Muscle layer of colon (tissue), 2 donors: ENCODE data around the gene SLAMF6.

ENCODE experiments used
- H3K27ac ChIP-seq: one replicate; pipeline ENCODE4 v1.7.0; 2013; ENCODE audit warnings: low read depth, mild to moderate bottlenecking, low read length, moderate library complexity
- H3K27me3 ChIP-seq, 2 donors: one replicate each; pipeline ENCODE4 v1.7.0; 2013; ENCODE audit warnings: low read length in 2 of 2, mild to moderate bottlenecking in 2 of 2; ENCODE audit not compliant: insufficient read depth in 2 of 2, control insufficient read depth in 1 of 2
- H3K36me3 ChIP-seq: one replicate; pipeline ENCODE4 v1.7.0; 2013; ENCODE audit warnings: mild to moderate bottlenecking, low read length; ENCODE audit not compliant: insufficient read depth
- H3K4me1 ChIP-seq: one replicate; pipeline ENCODE4 v1.7.0; 2013; ENCODE audit warnings: mild to moderate bottlenecking, low read length; ENCODE audit not compliant: insufficient read depth
- H3K4me3 ChIP-seq, 2 donors: one replicate each; pipeline ENCODE4 v1.7.0; 2013; ENCODE audit warnings: low read length in 2 of 2, low read depth in 1 of 2, mild to moderate bottlenecking in 1 of 2, moderate library complexity in 1 of 2
- H3K9ac ChIP-seq: one replicate; pipeline ENCODE4 v1.7.0; 2013; ENCODE audit warnings: low read length
- H3K9me3 ChIP-seq: one replicate; pipeline ENCODE4 v1.7.0; 2013; ENCODE audit warnings: mild to moderate bottlenecking, low read length
- donor health status: abdominal sarcoma.
- donor health status: Adenocarcinoma of cecum.

The SLAMF6 gene

DNA sequence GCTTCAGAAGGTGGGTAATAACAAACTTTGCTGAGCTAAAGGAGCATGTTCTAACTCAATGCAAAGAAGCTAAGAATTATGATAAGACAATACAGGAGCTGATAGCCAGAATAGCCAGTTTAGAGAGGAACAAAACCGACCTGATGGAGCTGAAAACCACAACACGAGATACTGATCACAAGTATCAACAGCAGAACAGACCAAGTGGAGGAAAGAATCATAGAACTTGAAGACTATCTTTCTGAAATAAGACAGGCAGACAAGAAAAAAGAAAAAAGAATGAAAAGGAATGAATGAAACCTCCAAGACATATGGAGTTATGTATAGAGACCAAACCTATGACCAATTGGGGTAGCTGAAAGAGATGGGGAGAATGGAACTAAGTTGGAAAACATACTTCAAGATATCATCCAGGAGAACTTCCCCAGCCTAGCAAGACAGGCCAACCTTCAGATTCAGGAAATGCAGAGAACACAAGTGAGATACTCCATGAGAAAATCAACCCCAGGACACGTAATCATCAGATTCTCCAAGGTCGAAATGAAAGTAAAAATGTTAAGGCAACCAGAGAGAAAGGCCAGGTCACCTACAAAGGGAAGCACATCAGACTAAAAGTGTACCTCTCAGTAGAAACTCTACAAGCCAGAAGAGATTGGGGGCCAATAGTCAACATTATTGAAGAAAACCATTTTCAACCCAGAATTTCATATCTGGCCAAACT, 35.8 kb upstream of the SLAMF6 start:
- no peak overlapping the region for H3K9ac ChIP-seq
- H3K36me3 ChIP-seq: no peaks in the 10 kb centered on the region
- no peaks in the 10 kb centered on the region for H3K27me3 ChIP-seq
- no peaks in the 10 kb centered on the region for H3K9me3 ChIP-seq
- no peaks in the 10 kb centered on the region for H3K4me1 ChIP-seq
- H3K27ac ChIP-seq: no peak overlapping the region
- H3K4me3 ChIP-seq: no peak overlapping the region

GRCh38 chr1:160553778-160554177, 30.7 kb upstream of the SLAMF6 start:
- Histone ChIP-seq H3K9me3 (no peaks in the 10 kb centered on the region), H3K36me3 (no peaks in the 10 kb centered on the region), H3K27ac (no peak overlapping the region), H3K9ac (no peak overlapping the region), H3K4me3 (no peak overlapping the region), H3K4me1 (no peaks in the 10 kb centered on the region), H3K27me3 (no peaks in the 10 kb centered on the region)

DNA sequence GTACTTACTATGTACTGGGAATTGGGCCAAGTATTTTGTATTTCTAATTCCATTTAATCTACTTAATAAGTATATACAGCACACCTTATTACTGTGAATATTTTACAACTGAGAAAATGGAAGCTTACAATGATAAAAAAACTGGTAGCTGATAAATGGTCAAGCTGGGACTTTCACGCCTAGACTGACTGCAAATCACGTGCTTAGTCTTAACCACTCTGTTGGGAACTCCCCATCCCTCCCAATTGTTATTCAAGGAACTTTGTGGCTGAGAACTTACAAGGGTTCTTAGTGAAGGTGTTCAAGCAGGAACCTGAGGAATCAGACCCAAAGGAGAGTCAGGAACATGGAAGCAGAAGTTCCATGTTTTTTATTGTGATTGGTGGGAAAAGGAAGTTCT, 29.4 kb upstream of the SLAMF6 start:
- H3K4me1 ChIP-seq: no peaks in the 10 kb centered on the region
- H3K36me3 ChIP-seq: no peaks in the 10 kb centered on the region
- no peak overlapping the region for H3K9ac ChIP-seq
- no peak overlapping the region for H3K4me3 ChIP-seq
- no peaks in the 10 kb centered on the region for H3K9me3 ChIP-seq
- no peaks in the 10 kb centered on the region for H3K27me3 ChIP-seq
- H3K27ac ChIP-seq: no peak overlapping the region

DNA sequence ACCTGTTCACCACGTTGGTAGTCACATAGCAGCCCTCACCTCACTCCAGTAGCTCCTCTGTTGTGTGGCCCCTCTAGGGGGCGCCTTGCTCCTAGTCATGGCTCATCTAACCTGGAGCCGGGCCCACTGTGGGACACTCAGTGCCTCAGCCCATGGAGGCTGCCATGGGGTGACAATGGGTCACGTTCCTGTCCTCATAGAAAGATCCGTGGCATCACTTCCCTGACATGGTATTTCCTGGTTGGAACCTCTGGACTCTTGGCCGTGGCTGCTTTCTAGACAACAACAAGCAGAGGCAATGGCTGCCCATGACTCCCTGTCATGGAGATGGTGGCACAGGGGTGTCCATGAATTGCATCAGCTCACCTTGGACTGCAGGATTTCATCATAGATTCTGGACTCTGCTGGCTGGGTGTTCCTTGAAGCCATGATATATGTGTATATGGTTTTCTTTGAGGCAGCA, 27.5 kb upstream of the SLAMF6 start:
- Histone ChIP-seq H3K4me3 (no peak overlapping the region), H3K36me3 (no peaks in the 10 kb centered on the region), H3K9me3 (no peaks in the 10 kb centered on the region), H3K4me1 (no peaks in the 10 kb centered on the region), H3K27ac (no peak overlapping the region), H3K9ac (no peak overlapping the region), H3K27me3 (no peaks in the 10 kb centered on the region)

DNA sequence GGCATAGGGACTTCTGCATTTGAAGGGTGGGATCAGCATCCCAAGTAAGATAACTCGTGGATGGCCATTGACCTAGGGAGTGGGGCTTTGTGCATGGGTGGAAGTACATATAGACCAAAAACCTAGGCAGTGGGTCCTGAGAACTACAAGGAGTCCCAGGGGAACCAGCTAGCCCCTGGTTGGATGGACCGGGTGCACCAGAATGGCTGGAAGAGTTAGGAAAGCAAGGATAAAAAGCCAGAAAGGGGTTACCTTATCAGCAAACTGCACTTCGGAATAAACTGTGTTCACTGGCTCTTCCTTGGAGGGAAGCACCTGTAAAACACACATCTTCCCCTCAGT, 26.6 kb upstream of the SLAMF6 start:
- H3K36me3 ChIP-seq: no peaks in the 10 kb centered on the region
- no peaks in the 10 kb centered on the region for H3K4me1 ChIP-seq
- H3K27ac ChIP-seq: no peak overlapping the region
- no peaks in the 10 kb centered on the region for H3K27me3 ChIP-seq
- no peak overlapping the region for H3K9ac ChIP-seq
- H3K9me3 ChIP-seq: no peaks in the 10 kb centered on the region
- H3K4me3 ChIP-seq: no peak overlapping the region

GRCh38 chr1:160548960-160549664, 26.1 kb upstream of the SLAMF6 start:
- H3K4me1 ChIP-seq: no peaks in the 10 kb centered on the region
- no peak overlapping the region for H3K4me3 ChIP-seq
- no peak overlapping the region for H3K9ac ChIP-seq
- H3K27ac ChIP-seq: no peak overlapping the region
- no peaks in the 10 kb centered on the region for H3K9me3 ChIP-seq
- no peaks in the 10 kb centered on the region for H3K27me3 ChIP-seq
- H3K36me3 ChIP-seq: no peaks in the 10 kb centered on the region

- no peak overlapping the region for H3K27ac ChIP-seq
- no peaks in the 10 kb centered on the region for H3K4me1 ChIP-seq
- H3K9me3 ChIP-seq: no peaks in the 10 kb centered on the region
- H3K27me3 ChIP-seq: no peaks in the 10 kb centered on the region
- H3K36me3 ChIP-seq: no peaks in the 10 kb centered on the region
- no peak overlapping the region for H3K4me3 ChIP-seq
- H3K9ac ChIP-seq: no peak overlapping the region
Measured at GRCh38 chr1:160548183-160548582, 25.1 kb upstream of the SLAMF6 start.

DNA sequence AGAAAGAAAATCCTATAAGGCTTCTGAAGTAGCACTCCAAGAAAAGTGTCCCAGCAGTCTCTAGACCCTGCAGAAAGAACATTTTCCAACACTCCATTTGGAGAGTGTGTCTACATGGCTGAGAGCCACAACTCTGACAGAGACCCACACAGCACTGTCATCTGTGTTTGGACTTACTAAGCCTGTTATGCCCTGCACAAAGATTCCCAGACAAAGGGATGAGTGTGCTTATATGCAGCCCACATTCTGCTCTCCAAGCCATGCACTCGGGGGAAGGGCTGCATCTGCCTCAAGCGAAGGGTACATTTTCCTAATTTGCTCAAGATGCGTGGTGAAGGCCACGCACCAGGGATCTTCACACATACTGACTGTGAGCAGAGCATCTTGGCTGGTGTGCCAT, 24.4 kb upstream of the SLAMF6 start:
- H3K9me3 ChIP-seq: no peaks in the 10 kb centered on the region

GRCh38 chr1:160546942-160547341, 23.9 kb upstream of the SLAMF6 start:
- Histone ChIP-seq H3K4me1 (no peaks in the 10 kb centered on the region), H3K4me3 (no peak overlapping the region), H3K27me3 (no peaks in the 10 kb centered on the region), H3K9me3 (no peaks in the 10 kb centered on the region), H3K36me3 (no peaks in the 10 kb centered on the region), H3K9ac (no peak overlapping the region), H3K27ac (no peak overlapping the region)

More for the DNA sequence above, 24.4 kb upstream of the SLAMF6 start:
- no peaks in the 10 kb centered on the region for H3K4me1 ChIP-seq
- H3K9ac ChIP-seq: no peak overlapping the region
- no peaks in the 10 kb centered on the region for H3K36me3 ChIP-seq
- no peak overlapping the region for H3K27ac ChIP-seq
- H3K27me3 ChIP-seq: no peaks in the 10 kb centered on the region
- no peak overlapping the region for H3K4me3 ChIP-seq

GRCh38 chr1:160544647-160545046, 21.6 kb upstream of the SLAMF6 start:
- no peak overlapping the region for H3K4me3 ChIP-seq
- H3K9me3 ChIP-seq: no peaks in the 10 kb centered on the region
- no peaks in the 10 kb centered on the region for H3K27me3 ChIP-seq
- no peak overlapping the region for H3K9ac ChIP-seq
- H3K36me3 ChIP-seq: no peaks in the 10 kb centered on the region
- no peak overlapping the region for H3K27ac ChIP-seq
- no peaks in the 10 kb centered on the region for H3K4me1 ChIP-seq

DNA sequence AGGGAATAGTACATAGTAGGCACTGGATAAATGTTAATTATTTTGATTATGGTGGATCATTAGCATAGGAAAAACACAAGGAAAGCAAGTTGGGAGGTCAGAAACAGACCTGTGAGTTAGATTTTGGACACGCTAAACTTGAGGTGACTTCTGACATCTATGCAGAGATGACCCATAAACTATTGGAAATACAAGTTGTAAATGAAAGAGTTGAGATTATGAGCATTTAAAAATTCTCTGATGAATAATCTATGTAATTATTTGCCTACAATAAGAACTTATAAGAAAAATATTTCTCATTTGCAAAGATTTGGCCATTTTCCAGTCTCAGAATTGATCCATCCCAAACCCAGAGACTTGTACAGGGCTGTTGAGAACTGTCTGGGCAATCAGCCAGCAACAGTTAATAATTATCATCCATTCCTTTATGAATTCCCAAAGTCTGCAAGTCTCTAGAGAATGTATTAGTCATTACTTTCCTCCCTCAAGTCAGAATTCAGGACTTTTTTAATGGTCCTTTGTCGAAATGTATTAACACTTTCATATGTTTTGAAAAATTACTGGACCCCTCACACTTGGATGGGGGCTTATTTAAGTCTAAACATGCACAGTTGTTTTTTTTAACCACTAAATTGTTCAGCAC, 19.4 kb upstream of the SLAMF6 start:
- Histone ChIP-seq H3K9me3 (no peaks in the 10 kb centered on the region), H3K27ac (no peak overlapping the region), H3K9ac (no peak overlapping the region), H3K4me1 (no peaks in the 10 kb centered on the region), H3K27me3 (no peaks in the 10 kb centered on the region), H3K4me3 (no peak overlapping the region), H3K36me3 (no peaks in the 10 kb centered on the region)
